Bronchial epithelial cell (primary cell): Measurements from ENCODE around the gene AMFR. TPM values are rescaled to one million over a fixed set of nuclear protein-coding genes. Genes with fewer than 3 reads are reported as not detected.

Source experiments
- DNase-seq: peaks from one replicate; pipeline ENCODE4 v3.0.0-alpha.2; 2010; ENCODE audit warnings: low read depth
- FAIRE-seq: peaks from 2 replicates; lab custom pipeline; 2011; peaks lifted over from hg19 to GRCh38; lab: Jason Lieb, UNC
- H3K27me3 ChIP-seq: 2 replicates; pipeline ENCODE4 v1.5.1; 2011; ENCODE audit warnings: low read length; ENCODE audit not compliant: control insufficient read depth, insufficient read depth
- H3K36me3 ChIP-seq: 2 replicates; pipeline ENCODE4 v1.5.1; 2011; ENCODE audit warnings: low read length; ENCODE audit not compliant: control insufficient read depth, insufficient read depth
- H3K4me3 ChIP-seq: 2 replicates; pipeline ENCODE4 v1.5.1; 2011; ENCODE audit warnings: mild to moderate bottlenecking, low read depth, low read length, control low read depth
- CTCF ChIP-seq: IDR thresholded peaks from 2 replicates; pipeline ENCODE4 v1.5.1; 2011; ENCODE audit warnings: mild to moderate bottlenecking, moderate library complexity, low read length, control low read depth, inconsistent platforms; ENCODE audit not compliant: insufficient read depth, severe bottlenecking
- total RNA-seq: library from RNA; depleted of rRNA; stranded (reverse); fragments of >200 nt; gene quantifications from 2 replicates; pipeline ENCODE4 v1.2.1, GENCODE V29; 2014

The AMFR gene
- total RNA-seq, 1 donor from 2014 or later = 224 TPM

- no peak for TF ChIP-seq CTCF
- Histone ChIP-seq H3K4me3 (no peak overlapping the region), H3K36me3 (peaks cover 5% of the 10 kb centered on the region), H3K27me3 (no peaks in the 10 kb centered on the region)
- DNase-seq = no peak
- no peak for FAIRE-seq
Measured at GRCh38 chr16:56436258-56436657, 10.9 kb upstream of the AMFR start.

GRCh38 chr16:56428091-56428490 is 2.7 kb upstream of the AMFR start:
- no peaks in the 10 kb centered on the region for H3K27me3 ChIP-seq
- no peak for FAIRE-seq
- H3K36me3 ChIP-seq = peaks cover 1% of the 10 kb centered on the region
- no peak overlapping the region for H3K4me3 ChIP-seq
- no peak for TF ChIP-seq CTCF
- DNase-seq = no peak

- FAIRE-seq = no peak
- peak; percentile 74 for DNase-seq
- H3K4me3 ChIP-seq = no peak overlapping the region
- no peaks in the 10 kb centered on the region for H3K36me3 ChIP-seq
- no peak for TF ChIP-seq CTCF
- no peaks in the 10 kb centered on the region for H3K27me3 ChIP-seq
Measured at GRCh38 chr16:56426585-56426984, 1.2 kb upstream of the AMFR start.

- peak overlapping the region; percentile 72 for H3K4me3 ChIP-seq
- FAIRE-seq (no peak), DNase-seq (no peak)
Measured at GRCh38 chr16:56424791-56425438, 430 bp downstream of the AMFR start.

GRCh38 chr16:56424404-56424764 is 961 bp downstream of the AMFR start:
- Histone ChIP-seq H3K27me3 (no peaks in the 10 kb centered on the region), H3K4me3 (peak overlapping the region; percentile 72), H3K36me3 (no peaks in the 10 kb centered on the region)
- DNase-seq (no peak), FAIRE-seq (no peak)
- TF ChIP-seq CTCF = no peak

More at GRCh38 chr16:56424791-56425438, 430 bp downstream of the AMFR start:
- no peak for TF ChIP-seq CTCF
- Histone ChIP-seq H3K36me3 (no peaks in the 10 kb centered on the region), H3K27me3 (no peaks in the 10 kb centered on the region)
